Thyroid gland (tissue), 4 donors: Measurements from ENCODE around the gene PANK1. TPM values are rescaled to one million over a fixed set of nuclear protein-coding genes. Genes with fewer than 3 reads are reported as not detected.

ENCODE experiments used
- DNase-seq, 2 donors: peaks; one replicate each; pipeline ENCODE4 v3.0.0-alpha.2; 2019
- H3K27ac ChIP-seq, 3 donors: fragments of 200-600 bp; sonication (generic); 1 replicate in 2 of 3; 2 replicates in 1 of 3; pipeline ENCODE4 v1.5.1; 2016 to 2019; ENCODE audit warnings: mild to moderate bottlenecking in 1 of 3, moderate library complexity in 1 of 3
- H3K27me3 ChIP-seq: fragments of 200-600 bp; sonication (generic); one replicate; pipeline ENCODE4 v1.5.1; 2019
- H3K36me3 ChIP-seq, 2 donors: fragments of 200-600 bp; sonication (generic); one replicate each; pipeline ENCODE4 v1.5.1; 2016 to 2019
- H3K4me1 ChIP-seq, 2 donors: fragments of 200-600 bp; sonication (generic); one replicate each; pipeline ENCODE4 v1.5.1; 2017 to 2019
- H3K4me3 ChIP-seq, 3 donors: fragments of 200-600 bp; sonication (generic); replicated peaks in 1 of 3; 1 replicate in 2 of 3; 2 replicates in 1 of 3; pipeline ENCODE4 v1.5.1; 2016; ENCODE audit warnings: mild to moderate bottlenecking in 1 of 3
- H3K9me3 ChIP-seq: fragments of 200-600 bp; sonication (generic); one replicate; pipeline ENCODE4 v1.5.1; 2017
- CTCF ChIP-seq, 6 experiments: fragments of 200-600 bp in 3 of 6; fragments of 450-650 bp in 3 of 6; sonication (generic) in 3 of 6; IDR thresholded peaks; one replicate each; pipeline ENCODE4 v1.5.1; 2016 to 2019; ENCODE audit warnings: antibody characterized with exemption in 6 of 6, mild to moderate bottlenecking in 2 of 6, inconsistent platforms in 1 of 6, moderate library complexity in 1 of 6
- POLR2A ChIP-seq, 2 donors: fragments of 450-650 bp; IDR thresholded peaks; one replicate each; pipeline ENCODE4 v1.6.1; 2017; ENCODE audit warnings: antibody characterized with exemption in 2 of 2, mild to moderate bottlenecking in 2 of 2, moderate library complexity in 1 of 2
- WGBS, 2 donors: methylation state at CpG; one replicate each; pipeline ENCODE4 v1.1.5; 2017; 5-methylcytosine and 5-hydroxymethylcytosine counted together
- intact Hi-C: fragments of 100-400 bp; cut with DNase I; formaldehyde crosslinking; loops from one replicate; pipeline ENCODE4 v1.15.1; 2023
- total RNA-seq, 4 donors: library from RNA; depleted of rRNA; stranded (reverse); fragments of >200 nt; gene quantifications; one replicate each; pipeline ENCODE4 v1.2.3, GENCODE V29; 2016

The PANK1 gene
- total RNA-seq, 4 donors from 2014 or later, result 20.6 to 40.6 (median 26.9) TPM

GRCh38 chr10:89643812-89644690 lies 991 bp downstream of the PANK1 start:
- Histone ChIP-seq H3K27me3 (no peaks in the 10 kb centered on the region), H3K4me1 (peaks cover 13 to 20% of the 10 kb centered on the region in 2 donors), H3K9me3 (no peaks in the 10 kb centered on the region), H3K4me3 (peak overlapping the region; percentile 16 to 70 (median 70)), H3K27ac (peak overlapping the region; percentile 96 to 100 (median 98)), H3K36me3 (no peaks in the 10 kb centered on the region)
- TF ChIP-seq CTCF (IDR thresholded peaks at IDR 0.05) (peak in 1 of 6 experiments; percentile 7), POLR2A (IDR thresholded peaks at IDR 0.05) (peak; percentile 95 to 100)
- 0 to 2% methylated on average over 19 to 21 of the region's 49 CpGs for WGBS, 2 donors
- intact Hi-C loops, result loop anchor here (10.0 kb wide), 1 partner anchor 51 kb away; no protein-coding TSS in a partner anchor
- peak; percentile 88 to 89 for DNase-seq

GRCh38 chr10:89643431-89643811 lies 1.6 kb downstream of the PANK1 start:
- H3K9me3 ChIP-seq, result no peaks in the 10 kb centered on the region
- H3K36me3 ChIP-seq, result no peaks in the 10 kb centered on the region
- intact Hi-C loops, result loop anchor here (10.0 kb wide), 1 partner anchor 51 kb away; no protein-coding TSS in a partner anchor
- peak overlapping the region in 2 of 3 donors; percentile 38 to 70 for H3K4me3 ChIP-seq
- H3K27me3 ChIP-seq, result no peaks in the 10 kb centered on the region
- 0 to 1% methylated on average over 2 of the region's 2 CpGs for WGBS, 2 donors
- TF ChIP-seq CTCF (IDR thresholded peaks at IDR 0.05) (no peak), POLR2A (IDR thresholded peaks at IDR 0.05) (no peak)
- H3K4me1 ChIP-seq, result peaks cover 10 to 20% of the 10 kb centered on the region in 2 donors
- peak overlapping the region in 2 of 3 donors; percentile 32 to 100 for H3K27ac ChIP-seq
- DNase-seq, result no peak

GRCh38 chr10:89642193-89642592 lies 2.8 kb downstream of the PANK1 start:
- Histone ChIP-seq H3K27ac (no peak overlapping the region), H3K27me3 (no peaks in the 10 kb centered on the region), H3K4me3 (no peak overlapping the region), H3K4me1 (peaks cover 10 to 20% of the 10 kb centered on the region in 2 donors), H3K36me3 (no peaks in the 10 kb centered on the region), H3K9me3 (no peaks in the 10 kb centered on the region)
- TF ChIP-seq POLR2A (IDR thresholded peaks at IDR 0.05) (no peak), CTCF (IDR thresholded peaks at IDR 0.05) (no peak)
- no peak for DNase-seq
- 69 to 72% methylated on average over 3 of the region's 3 CpGs for WGBS, 2 donors
- intact Hi-C loops, result loop anchor here (10.0 kb wide), 1 partner anchor 53 kb away; no protein-coding TSS in a partner anchor

- H3K27me3 ChIP-seq, result no peaks in the 10 kb centered on the region
- peaks cover 0 to 11% of the 10 kb centered on the region in 2 donors for H3K4me1 ChIP-seq
- TF ChIP-seq POLR2A (IDR thresholded peaks at IDR 0.05), result no peak
- TF ChIP-seq CTCF (IDR thresholded peaks at IDR 0.05), result no peak
- 87 to 95% methylated on average over 1 of the region's 1 CpG for WGBS, 2 donors
- intact Hi-C loops, result loop anchor here (10.0 kb wide), 1 partner anchor 55 kb away; no protein-coding TSS in a partner anchor
- no peak for DNase-seq
- H3K27ac ChIP-seq, result no peak overlapping the region
- H3K4me3 ChIP-seq, result no peak overlapping the region
- no peaks in the 10 kb centered on the region for H3K36me3 ChIP-seq
- H3K9me3 ChIP-seq, result no peaks in the 10 kb centered on the region
Observed at GRCh38 chr10:89640241-89640640, 4.8 kb downstream of the PANK1 start.

GRCh38 chr10:89639326-89639725 lies 5.7 kb downstream of the PANK1 start:
- Histone ChIP-seq H3K36me3 (no peaks in the 10 kb centered on the region), H3K27me3 (no peaks in the 10 kb centered on the region), H3K4me1 (peaks cover 0 to 11% of the 10 kb centered on the region in 2 donors), H3K4me3 (no peak overlapping the region), H3K27ac (no peak overlapping the region), H3K9me3 (no peaks in the 10 kb centered on the region)
- intact Hi-C loops, result no loop called here
- no peak for DNase-seq
- 95 to 98% methylated on average over 2 of the region's 2 CpGs for WGBS, 2 donors
- TF ChIP-seq CTCF (IDR thresholded peaks at IDR 0.05), result no peak
- TF ChIP-seq POLR2A (IDR thresholded peaks at IDR 0.05), result no peak
